ENCODE results near the gene PPP6R3. TPM values are rescaled to one million over a fixed set of nuclear protein-coding genes. Genes with fewer than 3 reads are reported as not detected.

PPP6R3 gene
- total RNA-seq, 3 donors from 2014 or later (not counting 1 experiment from before 2014, with no cell fraction given): 148 to 176 (median 149) TPM

GRCh38 chr11:68508425-68508824, 47.9 kb downstream of the PPP6R3 start:
- intact Hi-C loops (cut with micrococcal nuclease): loop anchor here (5.0 kb wide), 1 partner anchor 36 kb away; no protein-coding TSS in a partner anchor
- H3K36me3 ChIP-seq (ENCODE audit: control insufficient read depth, insufficient read depth, low read length): peaks cover 5% of the 10 kb centered on the region
- DNase-seq: no peak
- H3K9me3 ChIP-seq (ENCODE audit: control insufficient read depth, insufficient read depth, low read length): no peaks in the 10 kb centered on the region
- Mint-ChIP-seq H3K4me1 (peaks cover 86% of the 10 kb centered on the region in 2 donors), H3K9me3 (no peaks in the 10 kb centered on the region), H3K27ac (peak overlapping the region; percentile 64 to 74), H3K27me3 (ENCODE audit: low read depth in 2 of 2) (no peaks in the 10 kb centered on the region), H3K36me3 (no peaks in the 10 kb centered on the region), H3K4me3 (no peak overlapping the region)
- H3K4me3 ChIP-seq (ENCODE audit: low read length): no peak overlapping the region
- H3K4me1 ChIP-seq (ENCODE audit: control insufficient read depth, insufficient read depth, low read length): peaks cover 22% of the 10 kb centered on the region
- peak in 1 of 3 donors; percentile 49 for ATAC-seq
- TF ChIP-seq CTCF (IDR thresholded peaks at IDR 0.05): no peak
- H3K27me3 ChIP-seq (ENCODE audit: control insufficient read depth, insufficient read depth, low read length): no peaks in the 10 kb centered on the region
- no peak overlapping the region for H3K27ac ChIP-seq (ENCODE audit: low read length)
- 100% methylated on average over 1 of the region's 2 CpGs for WGBS (ENCODE audit: insufficient coverage)

- TF ChIP-seq CTCF (IDR thresholded peaks at IDR 0.05): no peak
- Mint-ChIP-seq H3K27ac (peak overlapping the region; percentile 64 to 74), H3K27me3 (ENCODE audit: low read depth in 2 of 2) (no peaks in the 10 kb centered on the region), H3K4me1 (peaks cover 87 to 88% of the 10 kb centered on the region in 2 donors), H3K36me3 (no peaks in the 10 kb centered on the region), H3K9me3 (no peaks in the 10 kb centered on the region), H3K4me3 (peak overlapping the region; percentile 17)
- no peak overlapping the region for H3K4me3 ChIP-seq (ENCODE audit: low read length)
- no peak overlapping the region for H3K27ac ChIP-seq (ENCODE audit: low read length)
- H3K4me1 ChIP-seq (ENCODE audit: control insufficient read depth, insufficient read depth, low read length): peaks cover 21% of the 10 kb centered on the region
- ATAC-seq: peak in 1 of 3 donors; percentile 14
- WGBS (ENCODE audit: insufficient coverage): no CpG with 5 or more reads among the region's 4 CpGs
- intact Hi-C loops (cut with micrococcal nuclease): loop anchor here (5.0 kb wide), 1 partner anchor 37 kb away; no protein-coding TSS in a partner anchor
- no peaks in the 10 kb centered on the region for H3K9me3 ChIP-seq (ENCODE audit: control insufficient read depth, insufficient read depth, low read length)
- DNase-seq: no peak
- H3K36me3 ChIP-seq (ENCODE audit: control insufficient read depth, insufficient read depth, low read length): peaks cover 5% of the 10 kb centered on the region
- H3K27me3 ChIP-seq (ENCODE audit: control insufficient read depth, insufficient read depth, low read length): no peaks in the 10 kb centered on the region
These were observed 48.5 kb downstream of the PPP6R3 start for GRCh38 chr11:68509066-68509465.

- Mint-ChIP-seq H3K27ac (peak overlapping the region; percentile 49 to 57), H3K4me1 (peaks cover 79 to 82% of the 10 kb centered on the region in 2 donors), H3K9me3 (no peaks in the 10 kb centered on the region), H3K36me3 (peaks cover 6% of the 10 kb centered on the region), H3K27me3 (ENCODE audit: low read depth in 2 of 2) (no peaks in the 10 kb centered on the region), H3K4me3 (no peak overlapping the region)
- Histone ChIP-seq H3K36me3 (ENCODE audit: control insufficient read depth, insufficient read depth, low read length) (peaks cover 9% of the 10 kb centered on the region), H3K27me3 (ENCODE audit: control insufficient read depth, insufficient read depth, low read length) (no peaks in the 10 kb centered on the region), H3K9me3 (ENCODE audit: control insufficient read depth, insufficient read depth, low read length) (no peaks in the 10 kb centered on the region), H3K27ac (ENCODE audit: low read length) (no peak overlapping the region), H3K4me3 (ENCODE audit: low read length) (no peak overlapping the region), H3K4me1 (ENCODE audit: control insufficient read depth, insufficient read depth, low read length) (peaks cover 13% of the 10 kb centered on the region)
- TF ChIP-seq CTCF (IDR thresholded peaks at IDR 0.05): no peak
- DNase-seq: no peak
- WGBS (ENCODE audit: insufficient coverage): 77% methylated on average over 6 of the region's 6 CpGs
- intact Hi-C loops (cut with micrococcal nuclease): no loop called here
- ATAC-seq: no peak
These were observed 53.5 kb downstream of the PPP6R3 start for GRCh38 chr11:68513930-68514487.
